Gastrocnemius medialis (tissue), 4 donors: ENCODE measurements around the gene ABCB10.

Source experiments
- POLR2A ChIP-seq, 2 donors: fragments of 450-650 bp; IDR thresholded peaks; one replicate each; pipeline ENCODE4 v1.6.1; 2017; ENCODE audit warnings: antibody characterized with exemption in 2 of 2, mild to moderate bottlenecking in 2 of 2, moderate library complexity in 2 of 2
- TF ChIP-seq, protein P1 (sequence below), 5 experiments: fragments of 450-650 bp in 3 of 5; fragments of 200-600 bp in 2 of 5; sonication (generic) in 2 of 5; IDR thresholded peaks in 4 of 5; conservative IDR thresholded peaks in 1 of 5; 1 replicate in 4 of 5; 2 replicates in 1 of 5; pipeline ENCODE4 v1.5.1; 2016 to 2019; ENCODE audit warnings: antibody characterized with exemption in 5 of 5, mild to moderate bottlenecking in 3 of 5, moderate library complexity in 3 of 5

DNA sequence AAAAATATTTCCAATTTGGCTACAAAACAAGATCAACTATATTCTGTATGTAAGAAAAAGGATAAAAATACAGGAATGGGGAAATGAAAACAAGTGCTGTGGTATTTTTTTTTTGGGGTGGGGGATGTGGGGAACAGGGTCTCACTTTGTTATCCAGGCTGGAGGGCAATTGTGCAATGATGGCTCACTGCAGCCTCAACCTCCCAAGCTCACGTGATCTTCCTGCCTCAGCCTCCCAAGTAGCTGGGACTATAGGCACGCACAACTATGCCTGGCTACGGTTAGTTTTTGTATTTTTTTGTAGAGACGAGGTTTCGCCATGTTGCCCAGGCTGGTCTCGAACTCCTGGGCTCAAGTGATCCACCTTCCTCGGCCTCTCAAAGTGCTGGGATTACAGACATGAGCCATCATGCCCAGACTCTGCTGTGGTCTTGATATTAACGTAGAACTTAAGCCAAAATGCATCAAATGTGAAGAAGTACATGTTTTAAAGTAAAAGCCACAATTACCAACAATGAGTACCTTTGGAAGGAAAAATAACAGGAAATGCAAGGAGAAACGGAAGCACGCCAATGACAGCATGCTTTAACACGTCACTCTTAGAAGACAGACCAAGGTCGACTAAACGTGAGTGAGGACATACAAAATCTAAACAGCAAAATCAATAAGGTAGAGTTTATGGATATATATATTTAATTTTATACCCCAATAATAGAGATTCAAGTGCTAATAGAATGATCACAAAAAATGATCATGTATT lies 8.8 kb upstream of the ABCB10 start:
- TF ChIP-seq, protein P1, sequence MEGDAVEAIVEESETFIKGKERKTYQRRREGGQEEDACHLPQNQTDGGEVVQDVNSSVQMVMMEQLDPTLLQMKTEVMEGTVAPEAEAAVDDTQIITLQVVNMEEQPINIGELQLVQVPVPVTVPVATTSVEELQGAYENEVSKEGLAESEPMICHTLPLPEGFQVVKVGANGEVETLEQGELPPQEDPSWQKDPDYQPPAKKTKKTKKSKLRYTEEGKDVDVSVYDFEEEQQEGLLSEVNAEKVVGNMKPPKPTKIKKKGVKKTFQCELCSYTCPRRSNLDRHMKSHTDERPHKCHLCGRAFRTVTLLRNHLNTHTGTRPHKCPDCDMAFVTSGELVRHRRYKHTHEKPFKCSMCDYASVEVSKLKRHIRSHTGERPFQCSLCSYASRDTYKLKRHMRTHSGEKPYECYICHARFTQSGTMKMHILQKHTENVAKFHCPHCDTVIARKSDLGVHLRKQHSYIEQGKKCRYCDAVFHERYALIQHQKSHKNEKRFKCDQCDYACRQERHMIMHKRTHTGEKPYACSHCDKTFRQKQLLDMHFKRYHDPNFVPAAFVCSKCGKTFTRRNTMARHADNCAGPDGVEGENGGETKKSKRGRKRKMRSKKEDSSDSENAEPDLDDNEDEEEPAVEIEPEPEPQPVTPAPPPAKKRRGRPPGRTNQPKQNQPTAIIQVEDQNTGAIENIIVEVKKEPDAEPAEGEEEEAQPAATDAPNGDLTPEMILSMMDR (IDR thresholded peaks at IDR 0.05 in 4 of 5, conservative IDR thresholded peaks at IDR 0.05 in 1 of 5) = no peak
- TF ChIP-seq POLR2A (IDR thresholded peaks at IDR 0.05) = no peak
